HG03175 (cell line): ENCODE measurements around the gene AP4S1.
"Not testable (repeated sequence)": the region's sequence is repeated elsewhere in the genome, so short reads cannot be mapped to it uniquely, and the experiment has no call there.

Experiments
- ATAC-seq: cut with Tn5 transposase; IDR thresholded peaks from one replicate; pipeline ENCODE4 v1.9.1; 2021; ENCODE audit warnings: mild to moderate bottlenecking, moderate library complexity; ENCODE audit not compliant: unreplicated experiment

AP4S1 gene

DNA sequence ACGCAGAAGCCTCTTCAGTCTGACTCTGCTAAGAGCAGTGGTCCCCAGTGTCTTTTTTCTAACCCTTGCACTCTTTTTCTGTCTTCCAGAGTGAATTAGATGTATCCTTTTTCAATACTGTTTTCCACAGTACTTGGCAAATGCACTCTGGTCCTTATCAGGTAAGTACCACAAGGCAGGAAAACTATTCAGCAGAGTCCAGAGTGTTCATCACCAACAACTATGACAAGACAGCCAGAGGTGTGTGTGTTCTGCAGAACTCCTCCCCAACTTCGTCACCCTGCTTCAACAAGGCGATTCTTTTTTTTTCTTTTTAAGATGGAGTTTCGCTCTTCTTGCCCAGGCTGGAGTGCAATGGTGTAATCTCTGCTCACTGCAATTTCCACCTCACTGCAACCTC lies 55.0 kb downstream of the AP4S1 start:
- no peak for ATAC-seq

DNA sequence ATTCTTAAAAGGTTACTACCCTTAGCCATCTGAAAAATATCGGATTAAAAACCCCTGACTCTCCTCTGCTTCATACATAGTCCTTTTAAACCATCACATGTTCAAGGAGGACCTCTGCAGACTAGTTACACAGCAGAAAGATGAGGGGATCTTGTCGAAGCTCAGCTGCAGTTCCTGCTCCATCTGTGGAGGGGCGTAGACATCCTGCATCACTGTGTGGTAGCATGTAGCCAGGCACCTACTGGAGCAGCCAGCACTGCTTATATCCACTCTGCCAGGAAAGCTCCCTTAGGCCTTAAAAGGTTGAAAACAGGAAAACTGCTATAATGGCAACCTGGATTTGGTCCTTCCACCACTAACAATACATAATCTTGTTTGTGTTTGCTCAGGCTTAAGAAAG lies 58.3 kb downstream of the AP4S1 start:
- ATAC-seq = no peak

DNA sequence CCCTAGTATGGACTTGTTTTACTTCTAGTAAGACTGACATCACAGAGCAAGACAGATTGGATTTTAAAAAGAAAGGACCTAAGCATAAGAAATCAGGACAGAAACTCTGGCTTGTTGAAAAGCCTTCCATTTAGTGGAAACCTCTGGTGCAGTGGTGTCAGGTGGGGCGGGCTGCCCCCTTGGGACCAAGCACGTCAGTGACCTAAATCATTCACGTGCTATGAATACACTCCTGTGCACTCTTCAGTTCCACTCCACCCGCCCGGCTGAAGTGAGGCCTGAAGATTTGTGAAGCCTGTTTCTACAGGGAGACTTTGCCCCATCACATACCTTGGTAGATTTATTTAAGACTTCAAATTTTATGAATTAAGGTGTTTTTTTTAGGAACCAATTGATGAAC lies 58.9 kb downstream of the AP4S1 start:
- ATAC-seq = peak; percentile 87

DNA sequence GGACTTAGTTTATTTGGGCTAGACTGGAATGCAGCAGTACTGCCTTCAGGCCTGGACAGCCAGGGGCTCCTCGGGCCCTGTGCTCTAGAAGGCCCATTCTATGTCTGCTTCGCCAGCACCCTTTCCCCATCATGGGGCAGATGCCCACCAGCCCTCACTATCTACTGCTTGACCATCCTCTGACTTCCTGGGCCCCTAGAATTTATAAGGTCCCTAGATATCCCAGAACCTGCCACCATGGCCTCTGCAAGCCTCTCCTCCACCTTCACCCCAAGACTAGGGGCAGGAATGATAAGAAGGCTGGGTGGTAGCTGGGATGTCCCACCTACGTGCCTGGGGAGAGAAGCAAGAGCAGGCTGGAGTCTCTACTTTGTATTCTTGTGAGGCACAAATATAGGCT lies 59.6 kb downstream of the AP4S1 start:
- ATAC-seq = no peak

DNA sequence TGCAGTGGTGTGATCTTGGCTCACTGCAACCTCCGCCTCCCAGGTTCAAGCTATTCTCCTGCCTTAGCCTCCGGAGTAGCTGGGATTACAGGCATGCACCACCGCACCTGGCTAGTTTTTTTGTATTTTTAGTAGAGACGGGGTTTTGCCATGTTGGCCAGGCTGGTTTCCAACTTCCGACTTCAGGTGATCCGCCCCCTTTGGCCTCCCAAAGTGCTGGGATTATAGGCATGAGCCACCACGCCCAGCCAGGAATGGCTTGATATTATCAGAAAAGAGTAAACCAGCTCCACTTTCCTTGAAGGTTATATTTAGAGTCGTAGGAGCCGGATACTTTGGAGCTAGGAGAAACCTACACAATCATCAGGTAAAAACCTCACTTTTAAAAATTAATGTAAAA lies 61.0 kb downstream of the AP4S1 start:
- not testable (repeated sequence) for ATAC-seq

DNA sequence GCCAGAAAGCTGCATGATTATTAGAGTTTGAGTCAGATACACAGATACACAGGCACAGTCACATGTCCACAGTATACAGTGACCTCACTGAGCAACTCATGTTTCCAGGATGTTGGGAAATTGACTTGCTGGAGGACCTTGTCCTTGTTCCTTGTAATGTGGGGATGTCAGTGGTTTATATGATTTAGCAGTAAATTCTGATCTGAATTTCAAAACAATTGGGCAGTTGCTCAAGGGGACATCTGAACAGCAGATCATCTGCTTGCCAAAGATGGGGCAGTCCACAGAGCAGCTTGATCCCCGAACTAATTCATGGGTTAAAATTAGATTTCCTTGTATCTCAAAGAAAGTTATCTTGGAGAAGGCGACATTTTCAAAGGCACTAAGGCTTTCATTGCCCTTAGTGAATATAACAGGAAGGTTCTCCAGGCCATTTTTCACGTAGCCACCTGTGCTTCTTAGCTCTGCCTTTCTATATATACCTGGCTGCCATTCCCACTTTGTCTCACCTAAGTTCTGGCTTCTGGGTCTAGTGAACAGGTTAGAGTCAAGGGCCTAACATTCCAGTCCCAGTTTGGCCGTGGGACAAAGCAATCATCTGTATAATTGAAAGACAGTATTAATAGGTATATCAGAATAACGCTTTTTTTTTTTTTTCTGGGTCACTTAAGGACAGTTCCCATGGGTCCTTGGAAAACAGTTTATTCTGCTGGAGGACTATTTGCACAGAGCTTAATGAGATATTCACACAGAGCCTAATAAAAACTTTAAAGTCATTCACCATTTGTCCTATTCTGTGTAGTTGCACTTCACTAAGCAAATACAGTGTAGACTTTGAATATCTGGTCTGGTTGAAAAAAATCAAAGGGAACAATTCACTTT lies 65.7 kb downstream of the AP4S1 start:
- no peak for ATAC-seq

DNA sequence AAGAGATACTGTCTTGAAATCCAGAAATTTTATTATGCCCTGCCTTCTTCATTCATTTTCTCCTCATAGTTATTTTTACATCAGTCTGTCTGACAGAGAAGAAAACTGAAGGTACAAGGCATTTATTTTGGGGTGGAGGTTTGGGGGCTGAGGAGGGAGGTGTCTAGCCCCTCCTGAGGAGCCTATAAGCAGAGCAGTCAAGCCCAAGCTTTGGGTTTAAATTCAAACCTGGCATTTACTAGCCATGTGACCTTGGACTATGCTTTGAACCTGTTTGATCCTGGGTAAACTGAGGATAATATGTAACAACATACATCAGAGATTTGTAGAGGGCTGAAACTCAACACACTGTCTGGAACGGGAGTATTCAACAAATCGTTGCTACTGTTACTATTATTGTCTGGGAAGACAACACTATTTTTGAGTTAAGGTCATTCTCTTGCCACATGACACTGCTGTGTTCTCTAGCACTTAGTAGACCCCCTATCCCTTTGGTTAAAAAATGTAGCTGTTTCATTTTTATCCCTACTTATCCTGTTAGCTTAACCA lies 66.8 kb downstream of the AP4S1 start:
- ATAC-seq = no peak

DNA sequence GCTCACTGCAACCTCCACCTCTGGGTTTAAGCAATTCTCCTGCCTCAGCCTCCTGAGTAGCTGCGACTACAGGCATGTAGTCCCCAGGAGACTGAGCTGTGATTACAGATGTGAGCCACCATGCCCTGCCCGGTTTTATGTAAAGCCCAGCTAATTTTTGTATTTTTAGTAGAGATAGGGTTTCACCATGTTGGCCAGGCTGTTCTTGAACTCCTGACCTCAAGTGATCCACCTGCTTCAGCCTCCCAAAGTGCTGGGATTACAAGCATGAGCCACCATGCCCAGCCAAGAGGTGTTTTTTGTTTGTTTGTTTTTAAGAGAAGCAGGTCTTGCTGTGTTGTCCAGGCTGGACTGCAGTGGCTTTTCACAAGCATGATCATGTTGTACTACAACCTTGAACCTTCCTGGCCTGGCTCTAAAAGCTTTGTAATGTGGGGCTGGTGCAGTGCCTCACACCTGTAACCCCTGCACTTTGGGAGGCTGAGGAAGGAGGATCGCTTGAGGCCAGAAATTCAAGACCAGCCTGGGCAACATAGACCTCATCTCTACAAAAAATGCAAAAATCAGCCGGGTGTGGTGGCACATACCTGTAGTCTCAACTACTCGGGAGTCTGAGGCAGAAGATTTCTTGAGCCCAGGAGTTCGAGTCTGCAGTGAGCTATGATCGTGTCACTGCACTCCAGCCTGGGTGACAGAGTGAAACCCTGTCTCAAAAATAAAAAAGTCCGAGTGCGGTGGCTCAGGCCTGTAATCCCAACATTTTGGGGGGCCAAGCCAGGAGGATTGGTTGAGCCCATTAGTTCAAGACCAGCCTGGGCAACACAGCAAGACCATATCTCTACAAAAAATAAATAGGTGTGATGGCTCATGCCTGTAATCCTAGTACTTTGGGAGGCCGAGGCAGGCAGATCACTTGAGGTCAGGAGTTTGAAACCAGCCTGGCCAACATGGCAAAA lies 68.7 kb downstream of the AP4S1 start:
- ATAC-seq = not testable (repeated sequence)

DNA sequence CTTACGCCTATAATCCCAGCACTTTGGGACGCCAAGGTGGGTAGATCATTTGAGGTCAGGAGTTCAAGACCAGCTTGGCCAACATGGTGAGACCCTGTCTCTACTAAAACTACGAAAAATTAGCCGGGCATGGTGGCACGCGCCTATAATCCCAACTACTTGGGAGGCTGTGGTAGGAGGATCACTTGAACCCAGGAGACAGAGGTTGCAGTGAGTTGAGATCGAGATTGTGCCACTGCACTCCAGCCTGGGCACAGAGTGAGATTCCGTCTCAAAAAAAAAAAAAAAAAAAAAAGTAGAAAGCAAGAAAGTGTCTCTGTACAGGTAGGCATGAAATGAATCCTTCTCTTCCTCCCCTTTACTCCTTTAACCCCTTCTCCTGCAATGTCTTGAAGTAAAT lies 70.4 kb downstream of the AP4S1 start:
- not testable (repeated sequence) for ATAC-seq

DNA sequence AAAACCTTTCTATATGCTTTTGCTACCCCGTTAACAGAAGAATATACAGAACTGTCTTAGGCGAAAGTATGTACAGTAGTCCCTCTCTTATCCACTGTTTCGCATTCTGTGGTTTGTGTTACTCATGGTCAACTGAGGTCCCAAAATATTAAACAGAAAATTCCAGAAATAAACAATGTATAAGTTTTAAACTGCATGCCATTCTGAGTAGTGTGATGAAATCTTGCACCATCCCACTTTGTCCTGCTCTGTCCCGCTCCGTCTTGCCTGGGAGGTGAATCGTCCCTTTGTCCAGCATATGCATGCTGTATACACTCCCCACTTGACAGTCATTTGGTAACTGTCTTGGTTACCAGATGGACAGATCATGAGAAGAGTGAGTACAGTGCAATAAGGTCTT lies 70.8 kb downstream of the AP4S1 start:
- ATAC-seq = no peak

DNA sequence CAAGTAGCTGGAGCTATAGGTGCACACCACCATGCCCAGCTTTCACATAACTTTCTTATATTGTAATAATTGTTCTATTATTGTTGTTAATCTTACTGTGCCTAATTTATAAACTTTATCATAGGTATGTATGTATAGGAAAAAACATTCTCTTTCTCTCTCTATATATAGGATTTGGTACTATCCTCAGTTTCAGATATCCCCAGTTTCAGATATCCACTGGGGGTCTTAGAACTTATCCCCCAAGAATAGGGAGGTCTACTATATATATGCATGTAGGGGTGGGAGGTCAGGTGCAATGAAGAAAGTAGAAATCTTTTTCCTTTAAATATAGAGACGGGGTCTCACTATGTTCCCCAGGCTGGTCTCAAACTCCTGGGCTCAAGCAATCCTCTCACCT lies 71.6 kb downstream of the AP4S1 start:
- ATAC-seq = no peak

DNA sequence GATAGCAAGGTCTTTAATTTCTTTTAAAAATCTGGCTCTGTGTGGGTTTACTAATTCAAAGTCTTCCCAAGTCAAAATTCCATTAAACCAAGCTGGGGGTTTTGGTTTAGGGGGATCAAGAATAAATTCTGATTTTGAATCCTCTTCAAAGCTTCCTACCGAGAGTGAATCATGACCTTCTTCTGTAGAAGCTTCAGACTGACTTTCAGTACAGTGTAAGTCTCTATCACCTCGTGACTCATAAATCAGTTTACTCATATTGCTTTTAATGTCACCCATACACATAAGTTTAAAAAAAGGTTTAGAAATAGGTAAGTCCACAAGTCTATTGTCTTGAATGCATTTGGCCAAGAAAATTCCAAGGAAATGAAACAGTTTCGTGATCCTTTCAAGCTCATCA lies 81.3 kb downstream of the AP4S1 start:
- ATAC-seq = no peak

DNA sequence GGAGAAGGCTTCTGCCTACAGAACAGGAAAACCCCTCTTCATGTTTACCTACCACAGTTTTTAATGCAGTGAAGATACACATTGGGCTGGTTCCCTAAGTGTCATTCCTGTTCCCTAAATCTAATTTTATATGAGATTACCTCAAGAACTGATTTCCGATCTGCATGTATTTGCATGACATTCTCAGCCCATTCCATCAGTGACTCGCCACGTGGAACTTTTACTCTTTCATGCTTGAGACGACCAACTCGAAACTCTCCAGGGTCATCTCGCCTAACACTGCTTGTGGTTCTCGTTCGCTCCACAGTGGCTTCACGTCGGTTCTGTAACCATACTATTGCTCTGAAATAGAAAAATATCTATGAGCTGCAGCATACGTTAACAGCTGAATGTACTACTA lies 83.8 kb downstream of the AP4S1 start:
- no peak for ATAC-seq

DNA sequence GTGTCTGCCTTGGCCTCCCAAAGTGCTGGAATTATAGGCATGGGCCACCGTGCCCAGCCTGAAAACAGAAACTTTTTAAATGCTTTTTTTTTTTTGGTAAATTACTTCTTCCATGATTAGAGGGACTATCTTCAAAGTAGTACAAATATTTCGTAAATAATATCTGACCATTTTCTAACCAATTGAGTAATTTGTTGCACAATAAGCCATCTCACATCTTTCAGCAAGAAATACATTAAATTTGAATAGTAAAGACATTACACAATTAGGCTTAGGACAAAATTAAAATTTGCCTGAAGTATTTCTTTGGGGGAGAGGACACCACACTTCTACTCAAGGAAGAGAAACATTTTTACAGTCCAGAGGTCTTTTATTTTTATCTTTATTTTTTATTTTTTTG lies 85.4 kb downstream of the AP4S1 start:
- ATAC-seq = no peak

DNA sequence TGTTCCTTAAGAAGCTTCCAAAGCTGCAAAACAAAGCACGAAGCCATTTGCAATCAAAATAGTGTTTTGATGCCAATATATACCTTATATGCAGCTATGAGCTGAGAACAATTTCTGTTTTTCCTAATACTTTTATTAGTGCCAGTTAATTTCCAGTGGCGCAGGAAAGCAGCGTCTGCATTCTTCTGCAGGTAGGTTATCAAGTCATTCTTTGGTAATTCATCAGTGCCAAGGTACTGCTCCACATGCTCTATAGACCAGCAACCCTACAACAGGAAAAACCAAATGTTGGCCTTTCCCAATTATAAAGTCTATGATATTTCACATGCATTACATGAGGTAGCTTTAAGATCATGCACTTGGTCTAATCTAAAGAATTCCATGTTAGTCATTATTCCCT lies 88.3 kb downstream of the AP4S1 start:
- no peak for ATAC-seq

DNA sequence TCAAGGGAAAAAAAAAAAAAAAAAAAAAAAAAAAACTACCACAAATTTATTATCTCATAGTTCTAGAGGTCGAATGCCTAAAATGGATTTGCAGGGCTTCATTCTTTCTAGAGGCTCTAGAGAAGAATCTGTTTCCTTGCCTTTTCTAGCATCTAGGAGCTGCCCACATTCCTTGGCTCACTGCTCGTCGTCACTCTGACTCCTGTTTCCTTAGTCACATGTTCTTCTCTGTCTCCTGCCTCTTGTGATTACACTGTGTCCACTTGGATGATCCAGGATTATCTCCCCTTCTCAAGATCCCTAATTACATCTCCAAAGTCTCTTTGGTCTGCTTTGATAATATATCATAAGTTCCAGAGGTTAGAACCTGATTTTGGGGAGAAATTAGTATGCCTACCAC lies 93.4 kb downstream of the AP4S1 start:
- ATAC-seq = no peak

DNA sequence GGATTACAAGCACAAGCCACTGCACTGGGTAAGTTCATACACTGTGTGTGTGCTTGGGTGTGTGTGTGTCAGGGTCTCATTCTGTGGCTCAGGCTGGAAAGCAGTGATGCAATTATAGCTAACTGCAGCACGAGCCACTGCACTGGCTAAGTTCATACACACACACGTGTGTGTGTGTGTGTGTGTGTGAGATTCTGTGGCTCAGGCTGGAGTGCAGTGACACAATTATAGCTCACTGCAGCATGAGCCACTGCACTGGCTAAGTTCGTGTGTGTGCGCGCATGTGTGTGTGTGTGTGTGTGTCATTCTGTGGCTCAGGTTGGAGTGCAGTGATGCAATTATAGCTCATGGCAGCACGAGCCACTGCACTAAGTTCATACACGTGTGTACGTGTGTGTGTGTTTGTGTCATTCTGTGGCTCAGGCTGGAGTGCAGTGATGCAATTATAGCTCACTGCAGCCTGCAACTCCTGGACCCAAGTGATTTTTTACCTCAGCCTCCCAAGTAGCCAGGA lies 96.7 kb downstream of the AP4S1 start:
- ATAC-seq = no peak

DNA sequence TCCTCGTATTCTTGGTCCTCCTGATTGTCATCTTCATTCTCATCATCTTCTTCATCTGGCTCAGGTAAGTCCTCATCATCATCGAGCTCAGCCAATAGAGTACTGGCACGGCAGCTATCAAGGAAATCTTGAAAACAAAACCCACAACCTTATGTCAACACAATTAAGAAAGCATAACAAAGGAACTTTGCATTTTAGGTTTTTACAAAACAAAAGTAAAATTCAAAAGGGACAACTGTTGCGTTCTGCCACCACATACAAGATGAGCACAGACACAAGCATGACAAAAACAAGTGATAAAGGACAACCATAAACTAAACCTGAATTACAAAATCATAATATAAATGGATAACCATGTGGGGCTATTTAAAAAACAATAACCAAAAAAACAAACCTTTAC lies 97.5 kb downstream of the AP4S1 start:
- no peak for ATAC-seq

DNA sequence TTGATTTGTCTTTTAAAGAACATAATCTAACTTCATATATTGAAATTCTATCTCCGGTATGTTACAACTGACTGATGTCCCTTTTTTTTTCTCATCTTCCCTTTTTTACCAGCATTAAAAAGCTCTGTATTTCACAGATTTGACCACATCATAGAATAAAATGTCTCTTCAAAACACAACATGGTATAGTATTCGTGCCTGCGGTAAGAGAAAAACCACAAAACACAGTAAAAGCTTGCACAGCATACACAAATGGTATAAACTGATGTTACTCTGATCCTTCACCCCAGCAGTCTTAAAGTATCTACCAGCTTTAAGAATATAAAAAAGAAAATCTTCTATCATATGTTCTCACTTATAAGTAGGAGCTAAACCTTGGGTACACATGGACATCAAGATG lies 98.7 kb downstream of the AP4S1 start:
- ATAC-seq = no peak

DNA sequence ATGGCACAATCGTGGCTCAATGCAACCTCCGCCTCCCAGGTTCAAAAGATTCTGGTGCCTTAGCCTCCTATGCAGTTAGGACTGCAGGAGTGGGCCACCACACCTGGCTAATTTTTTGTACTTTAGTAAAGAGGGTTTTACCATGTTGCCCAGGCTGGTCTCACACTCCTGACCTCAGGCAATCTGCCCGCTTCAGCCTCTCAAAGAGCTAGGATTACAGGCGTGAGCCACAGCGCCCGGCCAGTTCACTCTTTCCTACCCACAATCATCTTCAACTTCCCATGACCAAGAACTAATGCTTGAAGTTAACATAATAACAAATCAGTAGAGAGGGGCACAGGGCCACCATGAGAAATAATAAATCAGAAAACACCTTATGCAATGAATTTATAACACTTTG lies 99.8 kb downstream of the AP4S1 start:
- ATAC-seq = no peak

DNA sequence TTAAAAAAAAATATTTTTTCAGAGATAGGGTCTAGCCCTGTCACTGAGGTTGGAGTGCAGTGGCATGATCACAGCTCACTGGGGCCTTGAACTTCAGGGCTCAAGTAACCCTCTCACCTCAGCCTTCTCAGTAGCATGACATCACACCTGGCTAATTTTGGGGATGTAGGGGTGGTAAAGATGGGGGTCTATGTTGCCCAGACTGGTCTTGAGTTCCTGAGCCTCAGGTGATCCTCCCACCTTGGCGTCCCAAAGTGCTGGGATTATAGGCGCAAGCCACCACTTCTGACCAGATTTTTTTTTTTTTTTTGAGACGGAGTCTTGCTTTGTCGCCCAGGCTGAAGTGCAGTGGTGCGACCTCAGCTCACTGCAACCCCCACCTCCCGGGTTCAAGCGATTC lies 101.2 kb downstream of the AP4S1 start:
- ATAC-seq = no peak
